SK-N-SH (cell line): ENCODE measurements around the gene PIP4K2C. TPM values are rescaled to one million over a fixed set of nuclear protein-coding genes. Genes with fewer than 3 reads are reported as not detected.

Experiments used
- CTCF ChIA-PET: fragments of 300-600, 350-600 bp; formaldehyde crosslinking; extraction: SDS; loops from one replicate; lab custom pipeline; 2021; lab: Yijun Ruan, JAX
- POLR2A ChIA-PET: fragments of 350-600 bp; sonication (Branson Sonifier 250); formaldehyde crosslinking; extraction: SDS; loops from one replicate; lab custom pipeline; 2020; ENCODE audit warnings: antibody characterized with exemption, inconsistent platforms; lab: Yijun Ruan, JAX
- DNase-seq: peaks from one replicate; pipeline ENCODE4 v3.0.0; 2012
- H2AFZ ChIP-seq: fragments of 200-600 bp; sonication (generic); 2 replicates; pipeline ENCODE4 v1.8.1; 2016; ENCODE audit warnings: antibody characterized with exemption, mild to moderate bottlenecking, low read depth
- H3F3A ChIP-seq: fragments of 200-600 bp; sonication (generic); replicated peaks from 2 replicates; pipeline ENCODE3; 2016; ENCODE audit warnings: antibody characterized with exemption, mild to moderate bottlenecking; ENCODE audit not compliant: insufficient read depth
- H3K27ac ChIP-seq, 2 experiments: fragments of 200-500 bp in 1 of 2; fragments of 200-600 bp in 1 of 2; sonication (Bioruptor generic) in 1 of 2; sonication (generic), shearing (Covaris generic) in 1 of 2; 2 replicates each; pipeline versions ENCODE4 v1.5.1 to v1.6.1; 2014 to 2016; ENCODE audit warnings: low read depth in 2 of 2, inconsistent platforms in 1 of 2, low read length in 1 of 2, mild to moderate bottlenecking in 1 of 2, mixed read lengths in 1 of 2
- H3K27me3 ChIP-seq: fragments of 200-600 bp; sonication (generic), shearing (Covaris generic); 2 replicates; pipeline ENCODE4 v1.6.1; 2016; ENCODE audit warnings: mixed run types; ENCODE audit not compliant: insufficient read depth
- H3K36me3 ChIP-seq, 2 experiments: fragments of 200-500 bp in 1 of 2; fragments of 200-600 bp in 1 of 2; sonication (Bioruptor generic) in 1 of 2; sonication (generic) in 1 of 2; replicated peaks in 1 of 2; 2 replicates each; pipeline versions ENCODE3 to v1.5.1; 2014 to 2016; ENCODE audit warnings: low read length in 1 of 2, mild to moderate bottlenecking in 1 of 2; ENCODE audit not compliant: insufficient read depth in 2 of 2, control insufficient read depth in 1 of 2
- H3K4me1 ChIP-seq, 2 experiments: fragments of 200-500 bp in 1 of 2; fragments of 200-600 bp in 1 of 2; sonication (Bioruptor generic) in 1 of 2; sonication (generic), shearing (Covaris generic) in 1 of 2; 2 replicates each; pipeline versions ENCODE4 v1.5.1 to v1.6.1; 2014 to 2016; ENCODE audit warnings: low read depth in 1 of 2, low read length in 1 of 2, mixed run types in 1 of 2; ENCODE audit not compliant: insufficient read depth in 2 of 2, control insufficient read depth in 1 of 2
- H3K4me2 ChIP-seq: fragments of 200-600 bp; sonication (generic), shearing (Covaris generic); 2 replicates; pipeline ENCODE4 v1.6.1; 2017; ENCODE audit warnings: mixed run types
- H3K4me3 ChIP-seq, 2 experiments: fragments of 200-500 bp in 1 of 2; fragments of 200-600 bp in 1 of 2; sonication (Bioruptor generic) in 1 of 2; sonication (generic), shearing (Covaris generic) in 1 of 2; 2 replicates each; pipeline versions ENCODE4 v1.5.1 to v1.8.1; 2014 to 2016; ENCODE audit warnings: low read depth in 2 of 2, inconsistent platforms in 1 of 2, low read length in 1 of 2, mild to moderate bottlenecking in 1 of 2, mixed read lengths in 1 of 2, moderate library complexity in 1 of 2
- H3K79me2 ChIP-seq: fragments of 200-600 bp; sonication (generic); 2 replicates; pipeline ENCODE4 v1.8.1; 2017; ENCODE audit warnings: mild to moderate bottlenecking; ENCODE audit not compliant: insufficient read depth
- H3K9ac ChIP-seq: fragments of 200-600 bp; sonication (generic); 2 replicates; pipeline ENCODE4 v1.6.1; 2017; ENCODE audit warnings: mixed run types
- H3K9me2 ChIP-seq: fragments of 200-600 bp; sonication (generic); 2 replicates; pipeline ENCODE4 v1.6.1; 2017; ENCODE audit warnings: mixed run types
- H3K9me3 ChIP-seq: fragments of 200-600 bp; sonication (generic); 2 replicates; pipeline ENCODE4 v1.6.1; 2017; ENCODE audit warnings: mixed run types, mild to moderate bottlenecking, moderate library complexity
- H4K20me1 ChIP-seq: fragments of 200-600 bp; sonication (generic); 2 replicates; pipeline ENCODE4 v1.6.1; 2017; ENCODE audit warnings: mild to moderate bottlenecking, mixed run types; ENCODE audit not compliant: insufficient read depth
- ELF1 ChIP-seq: IDR thresholded peaks from 2 replicates; pipeline ENCODE4 v1.4.0; 2012
- FOXJ3 ChIP-seq: sonication (generic); formaldehyde crosslinking; IDR thresholded peaks from 2 replicates; pipeline ENCODE4 v1.5.1; 2020; ENCODE audit warnings: mild to moderate bottlenecking, missing genetic modification reagents
- IRF3 ChIP-seq: fragments of 150-350 bp; IDR thresholded peaks from 2 replicates; pipeline ENCODE4 v1.6.1; 2016; ENCODE audit warnings: mild to moderate bottlenecking, low read depth, low read length
- MEF2A ChIP-seq: IDR thresholded peaks from 2 replicates; pipeline ENCODE4 v1.4.0; 2012; ENCODE audit warnings: low read depth, borderline replicate concordance
- MXI1 ChIP-seq: IDR thresholded peaks from 2 replicates; pipeline ENCODE4 v1.6.1; 2012; ENCODE audit warnings: mild to moderate bottlenecking, low read depth, low read length, improper control_type of control experiment
- NFIC ChIP-seq: IDR thresholded peaks from 2 replicates; pipeline ENCODE4 v1.4.0; 2012; ENCODE audit warnings: borderline replicate concordance
- NRF1 ChIP-seq: IDR thresholded peaks from 2 replicates; pipeline ENCODE4 v1.6.1; 2012; ENCODE audit warnings: low read depth, mild to moderate bottlenecking, low read length
- POLR2AphosphoS5 ChIP-seq: IDR thresholded peaks from 2 replicates; pipeline ENCODE4 v1.6.1; 2012; ENCODE audit warnings: low read depth, low read length
- RCOR1 ChIP-seq: fragments of 150-350 bp; IDR thresholded peaks from 2 replicates; pipeline ENCODE4 v1.6.1; 2017; ENCODE audit warnings: antibody characterized with exemption, low read length
- USF1 ChIP-seq: IDR thresholded peaks from 2 replicates; pipeline ENCODE4 v1.4.0; 2012; ENCODE audit warnings: low read depth, borderline replicate concordance
- USF2 ChIP-seq: fragments of 150-350 bp; IDR thresholded peaks from 2 replicates; pipeline ENCODE4 v1.6.1; 2017; ENCODE audit warnings: antibody characterized with exemption, low read length, low read depth, borderline replicate concordance
- YY1 ChIP-seq: IDR thresholded peaks from 2 replicates; pipeline ENCODE4 v1.4.0; 2012; ENCODE audit warnings: low read depth, mild to moderate bottlenecking
- WGBS: methylation state at CpG from one replicate; pipeline ENCODE4 v1.1.6; 2017; ENCODE audit warnings: low lambda C conversion rate; 5-methylcytosine and 5-hydroxymethylcytosine counted together
- polyA plus RNA-seq, 3 experiments: library from polyadenylated mRNA; depleted of rRNA; stranded (reverse); fragments of >200 nt; gene quantifications; 2 replicates each; pipeline ENCODE4 v1.2.3, GENCODE V29; 2012
- TF ChIP-seq, protein P1 (sequence below): fragments of 200-600 bp; sonication (generic); IDR thresholded peaks from 2 replicates; pipeline ENCODE4 v1.6.1; 2017; ENCODE audit warnings: antibody characterized with exemption, mild to moderate bottlenecking, moderate library complexity
- TF ChIP-seq, protein P2 (sequence below): IDR thresholded peaks from 2 replicates; pipeline ENCODE4 v1.4.0; 2012; ENCODE audit warnings: low read depth

PIP4K2C gene
- polyA plus RNA-seq, 1 of the 3 experiments (the other 2 are of a cell fraction): 34.2 TPM

- CTCF ChIA-PET: interaction anchor here (1.3 to 7.3 kb wide), 3 partner anchors 13 to 79 kb away, joined by 4 to 46 read pairs (median 6); partner anchors contain the start of gene ARHGAP9
Observed at GRCh38 chr12:57558864-57559263, 32.1 kb upstream of the PIP4K2C start.

More at GRCh38 chr12:57558864-57559263, 32.1 kb upstream of the PIP4K2C start:
- no peaks in the 10 kb centered on the region for H3K27me3 ChIP-seq
- peaks cover 6 to 9% of the 10 kb centered on the region in 2 experiments for H3K36me3 ChIP-seq
- no peaks in the 10 kb centered on the region for H4K20me1 ChIP-seq
- H3K9me3 ChIP-seq: no peaks in the 10 kb centered on the region
- H3K9ac ChIP-seq: no peak overlapping the region
- peaks cover 19% of the 10 kb centered on the region; the same call in 1 of the 2 replicates for H3K79me2 ChIP-seq
- POLR2A ChIA-PET: no interaction called here
- 87% methylated on average over 4 of the region's 4 CpGs for WGBS
- no peaks in the 10 kb centered on the region for H3F3A ChIP-seq
- H3K27ac ChIP-seq: no peak overlapping the region
- no peaks in the 10 kb centered on the region for H3K9me2 ChIP-seq
- H3K4me1 ChIP-seq: peaks cover 0 to 4% of the 10 kb centered on the region in 2 experiments; a peak in 1 of 4 replicates
- no peak for DNase-seq
- TF ChIP-seq IRF3 (no peak), MXI1 (no peak), POLR2AphosphoS5 (no peak), USF1 (no peak), USF2 (no peak), FOXJ3 (CRISPR knock-in tag) (no peak), NFIC (no peak), MEF2A (no peak), NRF1 (no peak), YY1 (no peak), RCOR1 (no peak), ELF1 (no peak)
- TF ChIP-seq, protein P1, sequence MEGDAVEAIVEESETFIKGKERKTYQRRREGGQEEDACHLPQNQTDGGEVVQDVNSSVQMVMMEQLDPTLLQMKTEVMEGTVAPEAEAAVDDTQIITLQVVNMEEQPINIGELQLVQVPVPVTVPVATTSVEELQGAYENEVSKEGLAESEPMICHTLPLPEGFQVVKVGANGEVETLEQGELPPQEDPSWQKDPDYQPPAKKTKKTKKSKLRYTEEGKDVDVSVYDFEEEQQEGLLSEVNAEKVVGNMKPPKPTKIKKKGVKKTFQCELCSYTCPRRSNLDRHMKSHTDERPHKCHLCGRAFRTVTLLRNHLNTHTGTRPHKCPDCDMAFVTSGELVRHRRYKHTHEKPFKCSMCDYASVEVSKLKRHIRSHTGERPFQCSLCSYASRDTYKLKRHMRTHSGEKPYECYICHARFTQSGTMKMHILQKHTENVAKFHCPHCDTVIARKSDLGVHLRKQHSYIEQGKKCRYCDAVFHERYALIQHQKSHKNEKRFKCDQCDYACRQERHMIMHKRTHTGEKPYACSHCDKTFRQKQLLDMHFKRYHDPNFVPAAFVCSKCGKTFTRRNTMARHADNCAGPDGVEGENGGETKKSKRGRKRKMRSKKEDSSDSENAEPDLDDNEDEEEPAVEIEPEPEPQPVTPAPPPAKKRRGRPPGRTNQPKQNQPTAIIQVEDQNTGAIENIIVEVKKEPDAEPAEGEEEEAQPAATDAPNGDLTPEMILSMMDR: no peak
- TF ChIP-seq, protein P2, sequence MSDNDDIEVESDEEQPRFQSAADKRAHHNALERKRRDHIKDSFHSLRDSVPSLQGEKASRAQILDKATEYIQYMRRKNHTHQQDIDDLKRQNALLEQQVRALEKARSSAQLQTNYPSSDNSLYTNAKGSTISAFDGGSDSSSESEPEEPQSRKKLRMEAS: no peak
- TF ChIP-seq, all 33 proteins: peak for 0
- H3K4me3 ChIP-seq: no peak overlapping the region
- no peak overlapping the region for H3K4me2 ChIP-seq
- H2AFZ ChIP-seq: no peak overlapping the region
